Loucy (cell line): ENCODE measurements around the gene S1PR4.
A peak's percentile ranks its signal among the peaks of the same experiment; 100 is the strongest.

ENCODE experiments used
- H2AFZ ChIP-seq: fragments of 200-600 bp; sonication (generic); 2 replicates; pipeline ENCODE4 v1.6.0; 2016; ENCODE audit warnings: antibody characterized with exemption, mild to moderate bottlenecking, low read length, moderate library complexity
- H3F3A ChIP-seq: fragments of 200-600 bp; 2 replicates; pipeline ENCODE4 v1.6.0; 2016; ENCODE audit warnings: antibody characterized with exemption, low read depth, mild to moderate bottlenecking
- H3K27me3 ChIP-seq: fragments of 200-600 bp; sonication (generic); 2 replicates; pipeline ENCODE4 v1.6.1; 2014; ENCODE audit warnings: low read length, mild to moderate bottlenecking; ENCODE audit not compliant: insufficient read depth, poor library complexity, severe bottlenecking
- H3K36me3 ChIP-seq: fragments of 200-600 bp; sonication (generic); 2 replicates; pipeline ENCODE4 v1.6.1; 2016; ENCODE audit warnings: low read length; ENCODE audit not compliant: insufficient read depth
- H3K4me1 ChIP-seq: fragments of 200-600 bp; sonication (generic); 2 replicates; pipeline ENCODE4 v1.5.1; 2014; ENCODE audit warnings: low read length, mild to moderate bottlenecking; ENCODE audit not compliant: insufficient read depth, poor library complexity, severe bottlenecking
- H3K4me2 ChIP-seq: fragments of 200-600 bp; sonication (generic); 2 replicates; pipeline ENCODE4 v1.6.0; 2014; ENCODE audit warnings: antibody characterized with exemption, low read length, low read depth, mild to moderate bottlenecking; ENCODE audit not compliant: poor library complexity, severe bottlenecking
- H3K4me3 ChIP-seq: fragments of 200-600 bp; sonication (generic); 2 replicates; pipeline ENCODE4 v1.5.1; 2014; ENCODE audit warnings: low read length, mild to moderate bottlenecking, mixed read lengths; ENCODE audit not compliant: poor library complexity, severe bottlenecking
- H3K79me2 ChIP-seq: fragments of 200-600 bp; sonication (generic); 2 replicates; pipeline ENCODE4 v1.6.1; 2014; ENCODE audit warnings: low read length; ENCODE audit not compliant: insufficient read depth
- H3K9ac ChIP-seq: fragments of 200-600 bp; sonication (generic); 2 replicates; pipeline ENCODE4 v1.6.0; 2014; ENCODE audit warnings: mild to moderate bottlenecking, low read depth, low read length, moderate library complexity; ENCODE audit not compliant: poor library complexity, severe bottlenecking
- H3K9me2 ChIP-seq: fragments of 200-600 bp; sonication (generic); replicated peaks from 2 replicates; pipeline ENCODE4 v1.6.1; 2016; ENCODE audit warnings: low read depth, low read length, mixed read lengths
- H3K9me3 ChIP-seq: fragments of 200-600 bp; sonication (generic); 2 replicates; pipeline ENCODE4 v1.6.1; 2014; ENCODE audit warnings: mild to moderate bottlenecking, antibody characterized with exemption, low read length, low read depth; ENCODE audit not compliant: insufficient read depth
- H4K20me1 ChIP-seq: fragments of 200-600 bp; sonication (generic); 2 replicates; pipeline ENCODE4 v1.6.0; 2014; ENCODE audit warnings: antibody characterized with exemption, low read length, mild to moderate bottlenecking; ENCODE audit not compliant: insufficient read depth, poor library complexity, severe bottlenecking
- EZH2phosphoT487 ChIP-seq: fragments of 200-600 bp; IDR thresholded peaks from 2 replicates; pipeline ENCODE4 v1.6.1; 2018; ENCODE audit warnings: antibody characterized with exemption, mild to moderate bottlenecking, moderate library complexity, borderline replicate concordance
- TF ChIP-seq, protein P1 (sequence below): fragments of 200-600 bp; sonication (generic); conservative IDR thresholded peaks from 2 replicates; pipeline ENCODE4 v1.5.1; 2014; ENCODE audit warnings: mild to moderate bottlenecking, antibody characterized with exemption, low read length

Gene S1PR4

DNA sequence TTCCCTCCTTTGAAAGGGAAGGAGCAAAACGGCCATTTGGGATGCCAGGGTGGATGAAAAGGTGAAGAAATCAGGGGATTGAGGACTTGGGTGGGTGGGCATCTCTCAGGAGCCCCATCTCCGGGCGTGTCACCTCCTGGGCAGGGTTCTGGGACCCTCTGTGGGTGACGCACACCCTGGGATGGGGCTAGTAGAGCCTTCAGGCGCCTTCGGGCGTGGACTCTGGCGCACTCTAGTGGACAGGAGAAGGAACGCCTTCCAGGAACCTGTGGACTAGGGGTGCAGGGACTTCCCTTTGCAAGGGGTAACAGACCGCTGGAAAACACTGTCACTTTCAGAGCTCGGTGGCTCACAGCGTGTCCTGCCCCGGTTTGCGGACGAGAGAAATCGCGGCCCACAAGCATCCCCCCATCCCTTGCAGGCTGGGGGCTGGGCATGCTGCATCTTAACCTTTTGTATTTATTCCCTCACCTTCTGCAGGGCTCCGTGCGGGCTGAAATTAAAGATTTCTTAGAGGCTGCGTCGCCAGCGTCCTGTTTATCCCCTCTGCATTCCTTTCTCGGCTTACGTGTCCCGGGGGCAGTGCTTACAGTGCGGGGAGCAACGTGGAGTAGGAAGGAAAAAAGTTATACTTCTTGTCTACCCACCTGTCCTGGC, 15.2 kb upstream of the S1PR4 start:
- no peak overlapping the region for H3K4me3 ChIP-seq
- no peak overlapping the region for H2AFZ ChIP-seq
- no peak overlapping the region for H3K9ac ChIP-seq
- H3K4me1 ChIP-seq, result no peaks in the 10 kb centered on the region
- H3K9me2 ChIP-seq, result no peaks in the 10 kb centered on the region
- peaks cover 18% of the 10 kb centered on the region for H4K20me1 ChIP-seq
- H3F3A ChIP-seq, result peaks cover 9% of the 10 kb centered on the region
- H3K79me2 ChIP-seq, result peaks cover 25% of the 10 kb centered on the region
- TF ChIP-seq, protein P1, sequence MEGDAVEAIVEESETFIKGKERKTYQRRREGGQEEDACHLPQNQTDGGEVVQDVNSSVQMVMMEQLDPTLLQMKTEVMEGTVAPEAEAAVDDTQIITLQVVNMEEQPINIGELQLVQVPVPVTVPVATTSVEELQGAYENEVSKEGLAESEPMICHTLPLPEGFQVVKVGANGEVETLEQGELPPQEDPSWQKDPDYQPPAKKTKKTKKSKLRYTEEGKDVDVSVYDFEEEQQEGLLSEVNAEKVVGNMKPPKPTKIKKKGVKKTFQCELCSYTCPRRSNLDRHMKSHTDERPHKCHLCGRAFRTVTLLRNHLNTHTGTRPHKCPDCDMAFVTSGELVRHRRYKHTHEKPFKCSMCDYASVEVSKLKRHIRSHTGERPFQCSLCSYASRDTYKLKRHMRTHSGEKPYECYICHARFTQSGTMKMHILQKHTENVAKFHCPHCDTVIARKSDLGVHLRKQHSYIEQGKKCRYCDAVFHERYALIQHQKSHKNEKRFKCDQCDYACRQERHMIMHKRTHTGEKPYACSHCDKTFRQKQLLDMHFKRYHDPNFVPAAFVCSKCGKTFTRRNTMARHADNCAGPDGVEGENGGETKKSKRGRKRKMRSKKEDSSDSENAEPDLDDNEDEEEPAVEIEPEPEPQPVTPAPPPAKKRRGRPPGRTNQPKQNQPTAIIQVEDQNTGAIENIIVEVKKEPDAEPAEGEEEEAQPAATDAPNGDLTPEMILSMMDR, result peak; percentile 87
- TF ChIP-seq EZH2phosphoT487, result no peak
- no peak overlapping the region for H3K4me2 ChIP-seq
- H3K27me3 ChIP-seq, result no peaks in the 10 kb centered on the region
- H3K36me3 ChIP-seq, result peaks cover 76% of the 10 kb centered on the region
- no peaks in the 10 kb centered on the region for H3K9me3 ChIP-seq

GRCh38 chr19:3163943-3164342, 14.6 kb upstream of the S1PR4 start:
- Histone ChIP-seq H3F3A (peaks cover 9% of the 10 kb centered on the region), H3K4me3 (no peak overlapping the region), H4K20me1 (peaks cover 18% of the 10 kb centered on the region), H3K4me1 (no peaks in the 10 kb centered on the region), H2AFZ (no peak overlapping the region), H3K27me3 (no peaks in the 10 kb centered on the region), H3K9ac (no peak overlapping the region), H3K36me3 (peaks cover 70% of the 10 kb centered on the region), H3K4me2 (no peak overlapping the region), H3K9me3 (no peaks in the 10 kb centered on the region), H3K79me2 (peaks cover 20% of the 10 kb centered on the region; the same call in 1 of the 2 replicates), H3K9me2 (no peaks in the 10 kb centered on the region)
- no peak for TF ChIP-seq EZH2phosphoT487
- TF ChIP-seq, protein P1, result no peak

DNA sequence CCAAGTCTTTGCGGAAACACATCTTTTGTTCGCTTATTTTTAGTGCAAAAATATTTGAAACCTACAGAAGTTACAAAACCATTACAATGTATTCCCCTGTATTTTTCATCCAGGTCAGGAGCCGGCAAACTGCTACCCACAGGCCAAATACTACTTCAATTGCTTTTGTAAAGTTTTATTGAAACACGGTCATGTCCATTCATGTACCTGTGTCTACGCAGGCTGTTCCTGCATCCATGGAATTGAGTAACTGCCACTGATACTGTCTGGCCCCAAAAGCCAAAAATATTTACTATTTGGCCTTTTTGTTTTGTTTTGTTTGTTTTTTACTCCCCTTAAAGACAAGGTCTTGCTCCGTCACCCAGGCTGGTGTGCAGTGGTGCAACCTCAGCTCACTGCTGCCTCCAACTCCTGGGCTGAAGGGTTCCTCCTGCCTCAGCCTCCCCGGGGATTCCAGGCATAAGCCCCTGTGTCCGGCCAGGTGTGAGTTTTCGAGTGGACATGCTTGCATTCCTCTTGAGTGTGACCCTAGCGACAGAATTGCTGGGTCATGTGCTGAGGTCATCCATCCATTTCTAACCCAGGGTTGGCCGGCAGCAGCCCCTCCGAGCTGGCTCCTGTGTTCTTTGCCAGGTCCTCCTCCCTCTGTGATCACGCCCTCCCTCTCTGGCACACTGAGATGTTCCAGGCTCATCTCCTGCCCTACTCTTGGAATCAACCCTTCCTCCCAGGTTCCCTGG, 10.9 kb upstream of the S1PR4 start:
- no peaks in the 10 kb centered on the region for H3K27me3 ChIP-seq
- peaks cover 36% of the 10 kb centered on the region; the same call in 1 of the 2 replicates for H3K36me3 ChIP-seq
- no peaks in the 10 kb centered on the region for H3K9me2 ChIP-seq
- H3K4me2 ChIP-seq, result no peak overlapping the region
- peaks cover 15% of the 10 kb centered on the region for H4K20me1 ChIP-seq
- H3K9ac ChIP-seq, result no peak overlapping the region
- no peaks in the 10 kb centered on the region for H3K4me1 ChIP-seq
- peaks cover 3% of the 10 kb centered on the region; the same call in 1 of the 2 replicates for H3F3A ChIP-seq
- no peak for TF ChIP-seq EZH2phosphoT487
- TF ChIP-seq, protein P1, result no peak
- no peak overlapping the region for H3K4me3 ChIP-seq
- no peak overlapping the region for H2AFZ ChIP-seq
- H3K9me3 ChIP-seq, result no peaks in the 10 kb centered on the region
- no peaks in the 10 kb centered on the region; the same call in 1 of the 2 replicates for H3K79me2 ChIP-seq
